ENCODE results near the gene ZBED4.

Gene ZBED4

GRCh38 chr22:49894322-49895054 is 40.8 kb downstream of the ZBED4 start:
- H3K4me1 ChIP-seq (ENCODE audit: control insufficient read depth, low read length), result no peaks in the 10 kb centered on the region
- no peaks in the 10 kb centered on the region for H3K27me3 ChIP-seq (ENCODE audit: control insufficient read depth, low read length)
- no peaks in the 10 kb centered on the region for H3K9me3 ChIP-seq (ENCODE audit: control insufficient read depth, insufficient read depth, low read length)
- H3K9me2 ChIP-seq (replicated peaks; ENCODE audit: control insufficient read depth, low read length), result no peaks in the 10 kb centered on the region
- no peaks in the 10 kb centered on the region for H4K20me1 ChIP-seq (ENCODE audit: control insufficient read depth, insufficient read depth, low read depth, low read length)
- TF ChIP-seq EZH2phosphoT487 (IDR thresholded peaks at IDR 0.05; ENCODE audit: borderline replicate concordance, low read length) (no peak), CTCF (IDR thresholded peaks at IDR 0.05; ENCODE audit: low read depth, low read length, poor library complexity, severe bottlenecking) (no peak)
- H3F3A ChIP-seq (ENCODE audit: control insufficient read depth, insufficient read depth), result peaks cover 3% of the 10 kb centered on the region; the same call in 1 of the 2 replicates
- no peak overlapping the region for H3K27ac ChIP-seq (ENCODE audit: low read depth, low read length)
- no peak overlapping the region for H3K4me2 ChIP-seq (ENCODE audit: low read length)
- no peak overlapping the region for H3K4me3 ChIP-seq (ENCODE audit: low read length)
- H3K79me2 ChIP-seq (ENCODE audit: control insufficient read depth, low read length), result peaks cover 3% of the 10 kb centered on the region
- H3K36me3 ChIP-seq (ENCODE audit: control insufficient read depth, low read length), result peaks cover 23% of the 10 kb centered on the region

- TF ChIP-seq EZH2phosphoT487 (IDR thresholded peaks at IDR 0.05; ENCODE audit: borderline replicate concordance, low read length), result no peak
- TF ChIP-seq CTCF (IDR thresholded peaks at IDR 0.05; ENCODE audit: low read depth, low read length, poor library complexity, severe bottlenecking), result no peak
- Histone ChIP-seq H3K9me2 (replicated peaks; ENCODE audit: control insufficient read depth, low read length) (no peaks in the 10 kb centered on the region), H3K9me3 (ENCODE audit: control insufficient read depth, insufficient read depth, low read length) (no peaks in the 10 kb centered on the region), H3K4me2 (ENCODE audit: low read length) (no peak overlapping the region), H3K27me3 (ENCODE audit: control insufficient read depth, low read length) (no peaks in the 10 kb centered on the region), H3F3A (ENCODE audit: control insufficient read depth, insufficient read depth) (peaks cover 3% of the 10 kb centered on the region; the same call in 1 of the 2 replicates), H3K4me1 (ENCODE audit: control insufficient read depth, low read length) (no peaks in the 10 kb centered on the region), H3K4me3 (ENCODE audit: low read length) (no peak overlapping the region), H3K36me3 (ENCODE audit: control insufficient read depth, low read length) (peaks cover 22% of the 10 kb centered on the region), H3K27ac (ENCODE audit: low read depth, low read length) (no peak overlapping the region), H3K79me2 (ENCODE audit: control insufficient read depth, low read length) (no peaks in the 10 kb centered on the region), H4K20me1 (ENCODE audit: control insufficient read depth, insufficient read depth, low read depth, low read length) (no peaks in the 10 kb centered on the region)
Measured at GRCh38 chr22:49896201-49896600, 42.6 kb downstream of the ZBED4 start.

- Histone ChIP-seq H4K20me1 (ENCODE audit: control insufficient read depth, insufficient read depth, low read depth, low read length) (no peaks in the 10 kb centered on the region), H3K4me1 (ENCODE audit: control insufficient read depth, low read length) (no peaks in the 10 kb centered on the region), H3K36me3 (ENCODE audit: control insufficient read depth, low read length) (peaks cover 27% of the 10 kb centered on the region)
Measured at GRCh38 chr22:49897015-49897684, 43.5 kb downstream of the ZBED4 start.

More at GRCh38 chr22:49897015-49897684, 43.5 kb downstream of the ZBED4 start:
- H3K27me3 ChIP-seq (ENCODE audit: control insufficient read depth, low read length), result no peaks in the 10 kb centered on the region
- no peaks in the 10 kb centered on the region for H3K79me2 ChIP-seq (ENCODE audit: control insufficient read depth, low read length)
- H3F3A ChIP-seq (ENCODE audit: control insufficient read depth, insufficient read depth), result peaks cover 3% of the 10 kb centered on the region; the same call in 1 of the 2 replicates
- H3K27ac ChIP-seq (ENCODE audit: low read depth, low read length), result no peak overlapping the region
- TF ChIP-seq EZH2phosphoT487 (IDR thresholded peaks at IDR 0.05; ENCODE audit: borderline replicate concordance, low read length), result no peak
- TF ChIP-seq CTCF (IDR thresholded peaks at IDR 0.05; ENCODE audit: low read depth, low read length, poor library complexity, severe bottlenecking), result no peak
- H3K9me3 ChIP-seq (ENCODE audit: control insufficient read depth, insufficient read depth, low read length), result peaks cover 5% of the 10 kb centered on the region; the same call in 1 of the 2 replicates
- H3K4me3 ChIP-seq (ENCODE audit: low read length), result no peak overlapping the region
- no peak overlapping the region for H3K4me2 ChIP-seq (ENCODE audit: low read length)
- no peaks in the 10 kb centered on the region for H3K9me2 ChIP-seq (replicated peaks; ENCODE audit: control insufficient read depth, low read length)
